ENCODE measurements around the gene TMA7B. TPM values are rescaled to one million over a fixed set of nuclear protein-coding genes. Genes with fewer than 3 reads are reported as not detected.
A peak's percentile ranks its signal among the peaks of the same experiment; 100 is the strongest.

Gene TMA7B
- total RNA-seq, 1 donor from 2014 or later, result not detected

- Histone ChIP-seq H3K36me3 (no peaks in the 10 kb centered on the region), H3K9ac (no peak overlapping the region), H3K4me1 (peaks cover 29% of the 10 kb centered on the region), H3K27ac (no peak overlapping the region), H3F3A (ENCODE audit: low read depth) (peaks cover 25% of the 10 kb centered on the region), H3K4me2 (peak overlapping the region; percentile 72), H3K9me3 (ENCODE audit: low read depth) (no peaks in the 10 kb centered on the region), H3K27me3 (peaks cover 17% of the 10 kb centered on the region), H3K4me3 (peak overlapping the region; percentile 14), H3K79me2 (ENCODE audit: low read depth) (no peaks in the 10 kb centered on the region), H2AFZ (replicated peaks) (no peak overlapping the region), H4K20me1 (ENCODE audit: low read depth) (peaks cover 4% of the 10 kb centered on the region)
- Mint-ChIP-seq H3K9me3 (no peaks in the 10 kb centered on the region), H3K4me1 (peaks cover 58% of the 10 kb centered on the region), H3K36me3 (no peaks in the 10 kb centered on the region), H3K27me3 (ENCODE audit: insufficient read depth, low read depth) (peaks cover 24% of the 10 kb centered on the region), H3K4me3 (no peak overlapping the region), H3K27ac (peak overlapping the region; percentile 13)
- TF ChIP-seq EZH2 (IDR thresholded peaks at IDR 0.05), result no peak
- no peak for TF ChIP-seq EZH2phosphoT487 (IDR thresholded peaks at IDR 0.05)
- no peak for TF ChIP-seq CTCF (IDR thresholded peaks at IDR 0.05)
- DNase-seq (ENCODE audit: low spot score), result peak; percentile 92
These were observed 49.1 kb downstream of the TMA7B start for GRCh38 chr22:40009292-40009774.

- no peak overlapping the region for H2AFZ ChIP-seq (replicated peaks)
- peaks cover 25% of the 10 kb centered on the region for H3F3A ChIP-seq (ENCODE audit: low read depth)
- H3K79me2 ChIP-seq (ENCODE audit: low read depth), result no peaks in the 10 kb centered on the region
- Mint-ChIP-seq H3K9me3 (no peaks in the 10 kb centered on the region), H3K36me3 (no peaks in the 10 kb centered on the region), H3K27ac (peak overlapping the region; percentile 13), H3K4me1 (peaks cover 58% of the 10 kb centered on the region), H3K27me3 (ENCODE audit: insufficient read depth, low read depth) (peaks cover 24% of the 10 kb centered on the region), H3K4me3 (no peak overlapping the region)
- H3K27me3 ChIP-seq, result peaks cover 17% of the 10 kb centered on the region
- peak overlapping the region; percentile 14 for H3K4me3 ChIP-seq
- H3K27ac ChIP-seq, result no peak overlapping the region
- H3K36me3 ChIP-seq, result no peaks in the 10 kb centered on the region
- H3K4me1 ChIP-seq, result peaks cover 29% of the 10 kb centered on the region
- no peaks in the 10 kb centered on the region for H3K9me3 ChIP-seq (ENCODE audit: low read depth)
- TF ChIP-seq EZH2 (IDR thresholded peaks at IDR 0.05) (no peak), EZH2phosphoT487 (IDR thresholded peaks at IDR 0.05) (no peak), CTCF (IDR thresholded peaks at IDR 0.05) (no peak)
- peak overlapping the region; percentile 72 for H3K4me2 ChIP-seq
- no peak overlapping the region for H3K9ac ChIP-seq
- peaks cover 4% of the 10 kb centered on the region for H4K20me1 ChIP-seq (ENCODE audit: low read depth)
- DNase-seq (ENCODE audit: low spot score), result no peak
These were observed 49.9 kb downstream of the TMA7B start for GRCh38 chr22:40009951-40010671.

- TF ChIP-seq EZH2 (IDR thresholded peaks at IDR 0.05), result no peak
- no peak for TF ChIP-seq CTCF (IDR thresholded peaks at IDR 0.05)
- TF ChIP-seq EZH2phosphoT487 (IDR thresholded peaks at IDR 0.05), result no peak
- peaks cover 55% of the 10 kb centered on the region for H3K4me1 Mint-ChIP-seq
- H3K27ac ChIP-seq, result no peak overlapping the region
- no peak overlapping the region for H3K9ac ChIP-seq
- H4K20me1 ChIP-seq (ENCODE audit: low read depth), result peaks cover 4% of the 10 kb centered on the region
- no peaks in the 10 kb centered on the region for H3K9me3 Mint-ChIP-seq
- peaks cover 25% of the 10 kb centered on the region for H3F3A ChIP-seq (ENCODE audit: low read depth)
- no peak overlapping the region for H3K27ac Mint-ChIP-seq
- H3K79me2 ChIP-seq (ENCODE audit: low read depth), result no peaks in the 10 kb centered on the region
- H3K4me3 Mint-ChIP-seq, result no peak overlapping the region
- H3K4me2 ChIP-seq, result peak overlapping the region; percentile 72
- peaks cover 25% of the 10 kb centered on the region for H3K4me1 ChIP-seq
- H2AFZ ChIP-seq (replicated peaks), result no peak overlapping the region
- H3K4me3 ChIP-seq, result no peak overlapping the region
- no peaks in the 10 kb centered on the region for H3K36me3 ChIP-seq
- H3K27me3 ChIP-seq, result peaks cover 17% of the 10 kb centered on the region
- H3K9me3 ChIP-seq (ENCODE audit: low read depth), result no peaks in the 10 kb centered on the region
- no peak for DNase-seq (ENCODE audit: low spot score)
- H3K27me3 Mint-ChIP-seq (ENCODE audit: insufficient read depth, low read depth), result peaks cover 24% of the 10 kb centered on the region
- no peaks in the 10 kb centered on the region for H3K36me3 Mint-ChIP-seq
These were observed 50.5 kb downstream of the TMA7B start for GRCh38 chr22:40010746-40011145.

Other genes starting within 250 kb of the TMA7B start
- gene ENTHD1, start 66.6 kb upstream of the TMA7B start, total RNA-seq (ENCODE audit: low replicate concordance), result not detected in 2 replicates
- not detected in 2 replicates for gene GRAP2, start 59.3 kb upstream of the TMA7B start, total RNA-seq (ENCODE audit: low replicate concordance)
- gene FAM83F, start 34.6 kb downstream of the TMA7B start, total RNA-seq (ENCODE audit: low replicate concordance), result 0.09 and 0.56 TPM in 2 replicates
- gene TNRC6B, start 217.5 kb downstream of the TMA7B start, total RNA-seq (ENCODE audit: low replicate concordance), result 35.9 and 60.0 TPM in 2 replicates